Esophagus (tissue), 2 donors: ENCODE results near the gene LRRC7. TPM values are rescaled to one million over a fixed set of nuclear protein-coding genes. Genes with fewer than 3 reads are reported as not detected.
"Not testable (repeated sequence)": the region's sequence is repeated elsewhere in the genome, so short reads cannot be mapped to it uniquely, and the experiment has no call there.

Experiments used
- H3K27ac ChIP-seq, 2 donors: one replicate each; pipeline ENCODE4 v1.5.1; 2013; ENCODE audit warnings: low read depth in 2 of 2, mild to moderate bottlenecking in 2 of 2, inconsistent platforms in 1 of 2, low read length in 1 of 2, moderate library complexity in 1 of 2
- H3K27me3 ChIP-seq, 2 donors: one replicate each; pipeline ENCODE4 v1.6.1; 2013; ENCODE audit warnings: low read length in 2 of 2, control low read depth in 1 of 2, mild to moderate bottlenecking in 1 of 2; ENCODE audit not compliant: insufficient read depth in 2 of 2, control insufficient read depth in 1 of 2
- H3K36me3 ChIP-seq, 2 donors: one replicate each; pipeline ENCODE4 v1.6.1; 2013; ENCODE audit warnings: low read length in 1 of 2; ENCODE audit not compliant: control insufficient read depth in 2 of 2, insufficient read depth in 2 of 2
- H3K4me1 ChIP-seq, 2 donors: one replicate each; pipeline ENCODE4 v1.6.1; 2013; ENCODE audit warnings: low read length in 1 of 2; ENCODE audit not compliant: control insufficient read depth in 2 of 2, insufficient read depth in 2 of 2
- H3K4me3 ChIP-seq, 2 donors: one replicate each; pipeline ENCODE4 v1.5.1; 2013; ENCODE audit warnings: low read length in 2 of 2, mild to moderate bottlenecking in 2 of 2, low read depth in 1 of 2, moderate library complexity in 1 of 2
- H3K9me3 ChIP-seq, 2 donors: one replicate each; pipeline ENCODE4 v1.6.1; 2013; ENCODE audit warnings: mild to moderate bottlenecking in 2 of 2, low read depth in 1 of 2, low read length in 1 of 2, moderate library complexity in 1 of 2; ENCODE audit not compliant: control insufficient read depth in 2 of 2, insufficient read depth in 1 of 2
- WGBS, 2 donors: extraction: QIAGEN DNeasy Blood & Tissue Kit; methylation state at CpG; one replicate each; pipeline ENCODE4 v1.1.7; 2013; 5-methylcytosine and 5-hydroxymethylcytosine counted together
- polyA plus RNA-seq, 2 donors: library from polyadenylated mRNA; stranded (reverse); fragments of 200-250 nt; gene quantifications; one replicate each; pipeline ENCODE4 v1.2.3, GENCODE V29; 2013
- donor health status: healthy with polysubstance abuse.
- donor health status: Bipolar disorder and iron deficiency.

LRRC7 gene
- polyA plus RNA-seq, 2 donors, result 0.07 to 0.12 TPM

- Histone ChIP-seq H3K9me3 (no peaks in the 10 kb centered on the region), H3K4me1 (no peaks in the 10 kb centered on the region), H3K27ac (no peak overlapping the region), H3K36me3 (no peaks in the 10 kb centered on the region), H3K4me3 (no peak overlapping the region), H3K27me3 (no peaks in the 10 kb centered on the region)
- 80 to 85% methylated on average over 4 of the region's 4 CpGs for WGBS, 2 donors
Measured at GRCh38 chr1:69707103-69707502, 139.4 kb downstream of the LRRC7 start.

- 37 to 38% methylated on average over 4 of the region's 4 CpGs for WGBS, 2 donors
- Histone ChIP-seq H3K27ac (no peak overlapping the region), H3K4me3 (no peak overlapping the region), H3K4me1 (no peaks in the 10 kb centered on the region), H3K27me3 (no peaks in the 10 kb centered on the region), H3K9me3 (no peaks in the 10 kb centered on the region), H3K36me3 (no peaks in the 10 kb centered on the region)
Measured at GRCh38 chr1:69710484-69711189, 142.9 kb downstream of the LRRC7 start.

DNA sequence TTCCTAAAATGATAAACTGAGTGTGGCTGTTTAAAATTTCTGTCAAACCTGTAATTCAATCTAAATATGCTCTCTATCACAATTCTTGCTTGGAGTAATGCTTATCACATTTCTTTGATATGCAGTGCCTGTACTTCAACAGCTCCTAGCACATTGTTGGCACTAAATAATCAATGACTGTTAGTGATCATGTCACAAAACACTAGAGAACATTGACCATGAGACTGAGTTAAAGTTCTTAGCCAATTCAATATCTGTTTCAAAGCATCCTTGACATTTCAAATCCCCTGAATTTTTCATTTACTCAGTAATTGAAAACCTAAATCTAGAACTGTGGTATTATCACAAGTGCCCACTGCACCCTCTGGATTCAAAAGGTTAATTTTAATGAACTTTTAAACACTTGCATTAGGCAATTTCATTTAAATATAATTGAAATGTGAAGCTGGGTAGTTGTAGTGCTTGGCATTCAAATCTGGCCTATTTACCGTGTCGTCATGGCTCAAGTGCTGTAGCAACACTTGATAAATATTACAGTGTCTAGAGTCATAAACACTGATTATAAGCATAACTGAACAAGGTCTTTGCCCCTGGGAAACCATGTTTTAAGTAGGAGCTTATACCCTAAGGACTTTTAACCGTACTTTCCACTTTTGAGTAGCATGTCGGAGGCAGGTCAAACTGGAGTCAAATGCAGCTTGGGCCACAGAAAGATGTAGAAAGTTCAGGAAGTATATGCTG is 143.6 kb downstream of the LRRC7 start:
- Histone ChIP-seq H3K36me3 (no peaks in the 10 kb centered on the region), H3K4me1 (no peaks in the 10 kb centered on the region), H3K9me3 (no peaks in the 10 kb centered on the region), H3K27ac (no peak overlapping the region), H3K27me3 (no peaks in the 10 kb centered on the region), H3K4me3 (no peak overlapping the region)
- WGBS, 2 donors, result 64 to 74% methylated on average over 4 of the region's 4 CpGs

GRCh38 chr1:69717834-69718233 is 150.1 kb downstream of the LRRC7 start:
- H3K4me3 ChIP-seq, H3K27me3 ChIP-seq, H3K27ac ChIP-seq, H3K9me3 ChIP-seq, H3K36me3 ChIP-seq, H3K4me1 ChIP-seq: not testable (repeated sequence)

GRCh38 chr1:69728206-69728605 is 160.5 kb downstream of the LRRC7 start:
- H3K4me3 ChIP-seq, result no peak overlapping the region
- H3K27me3 ChIP-seq, result no peaks in the 10 kb centered on the region
- 44 to 51% methylated on average over 1 of the region's 1 CpG for WGBS, 2 donors
- no peaks in the 10 kb centered on the region for H3K9me3 ChIP-seq
- no peak overlapping the region for H3K27ac ChIP-seq
- H3K4me1 ChIP-seq, result no peaks in the 10 kb centered on the region
- H3K36me3 ChIP-seq, result no peaks in the 10 kb centered on the region

DNA sequence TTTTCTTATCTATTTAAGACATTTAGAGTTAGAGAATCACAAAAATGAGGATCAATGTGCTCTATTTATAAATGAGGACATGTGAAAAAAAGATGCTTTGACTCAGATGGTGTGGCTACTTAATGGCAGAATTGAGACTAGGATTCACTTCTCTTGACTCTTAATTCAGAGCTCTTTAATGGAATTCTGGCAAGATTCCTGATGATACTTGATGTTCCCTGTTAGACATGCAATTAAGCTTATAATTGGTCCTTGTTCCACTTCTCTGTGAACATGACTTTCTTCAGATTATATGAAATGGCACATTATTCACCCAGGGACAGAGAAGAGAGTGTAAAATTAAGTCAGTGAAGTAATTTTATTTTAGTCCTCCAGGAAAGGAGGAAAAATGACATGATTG is 165.3 kb downstream of the LRRC7 start:
- Histone ChIP-seq H3K4me1 (no peaks in the 10 kb centered on the region), H3K36me3 (no peaks in the 10 kb centered on the region), H3K27ac (no peak overlapping the region), H3K4me3 (no peak overlapping the region), H3K9me3 (no peaks in the 10 kb centered on the region), H3K27me3 (no peaks in the 10 kb centered on the region)

- Histone ChIP-seq H3K9me3 (no peaks in the 10 kb centered on the region), H3K36me3 (no peaks in the 10 kb centered on the region), H3K4me1 (no peaks in the 10 kb centered on the region), H3K27ac (no peak overlapping the region), H3K4me3 (no peak overlapping the region), H3K27me3 (no peaks in the 10 kb centered on the region)
- 37 to 39% methylated on average over 3 of the region's 3 CpGs for WGBS, 2 donors
Measured at GRCh38 chr1:69737527-69738185, 169.9 kb downstream of the LRRC7 start.

GRCh38 chr1:69738458-69739250 is 170.9 kb downstream of the LRRC7 start:
- H3K4me1 ChIP-seq, result no peaks in the 10 kb centered on the region
- no peaks in the 10 kb centered on the region for H3K9me3 ChIP-seq
- no peaks in the 10 kb centered on the region for H3K36me3 ChIP-seq
- H3K4me3 ChIP-seq, result no peak overlapping the region
- H3K27ac ChIP-seq, result no peak overlapping the region
- WGBS, 2 donors, result 38 to 45% methylated on average over 4 of the region's 4 CpGs
- H3K27me3 ChIP-seq, result no peaks in the 10 kb centered on the region

DNA sequence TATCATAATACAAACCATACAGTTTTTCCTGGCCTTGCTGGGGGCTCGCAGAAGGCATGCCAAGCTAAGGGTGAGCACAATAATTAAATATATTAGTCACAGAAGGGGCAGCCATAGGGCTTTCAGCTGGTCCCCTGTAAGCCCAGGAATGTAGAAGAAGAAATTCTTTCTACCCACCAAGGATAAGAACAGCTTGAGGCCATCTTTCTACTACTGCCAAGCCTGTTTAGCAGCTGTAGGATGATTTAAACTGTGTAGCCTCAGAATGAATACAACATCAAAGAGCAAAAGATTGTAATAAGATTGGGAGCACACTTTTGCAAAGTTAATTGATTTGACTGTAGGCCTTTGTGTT is 171.5 kb downstream of the LRRC7 start:
- H3K4me3 ChIP-seq, result no peak overlapping the region
- H3K27me3 ChIP-seq, result no peaks in the 10 kb centered on the region
- WGBS, 2 donors, result 49 to 80% methylated on average over 1 of the region's 1 CpG
- H3K4me1 ChIP-seq, result no peaks in the 10 kb centered on the region
- H3K9me3 ChIP-seq, result no peaks in the 10 kb centered on the region
- H3K36me3 ChIP-seq, result no peaks in the 10 kb centered on the region
- no peak overlapping the region for H3K27ac ChIP-seq
